ENCODE measurements around the gene CCDC112.
A peak's percentile ranks its signal among the peaks of the same experiment; 100 is the strongest.

The CCDC112 gene

GRCh38 chr5:115282131-115282530 is 14.3 kb downstream of the CCDC112 start:
- Histone ChIP-seq H3K9me3 (ENCODE audit: low read length) (no peaks in the 10 kb centered on the region), H3K4me1 (ENCODE audit: insufficient read depth, low read length) (no peaks in the 10 kb centered on the region), H3K27me3 (ENCODE audit: control insufficient read depth in 1 of 2, insufficient read depth in 2 of 2, low read length in 2 of 2) (no peaks in the 10 kb centered on the region), H3K27ac (ENCODE audit: low read depth, low read length) (no peak overlapping the region), H3K9ac (ENCODE audit: low read length) (no peak overlapping the region), H3K36me3 (ENCODE audit: insufficient read depth, low read length) (no peaks in the 10 kb centered on the region), H3K4me3 (ENCODE audit: low read depth in 1 of 2, low read length in 2 of 2) (no peak overlapping the region)

GRCh38 chr5:115274584-115274983 is 21.9 kb downstream of the CCDC112 start:
- no peaks in the 10 kb centered on the region for H3K9me3 ChIP-seq (ENCODE audit: low read length)

GRCh38 chr5:115272297-115272958 is 24.0 kb downstream of the CCDC112 start:
- no peaks in the 10 kb centered on the region for H3K4me1 ChIP-seq (ENCODE audit: insufficient read depth, low read length)
- H3K4me3 ChIP-seq (ENCODE audit: low read depth in 1 of 2, low read length in 2 of 2) = no peak overlapping the region
- no peak overlapping the region for H3K27ac ChIP-seq (ENCODE audit: low read depth, low read length)
- H3K9me3 ChIP-seq (ENCODE audit: low read length) = no peaks in the 10 kb centered on the region
- no peak overlapping the region for H3K9ac ChIP-seq (ENCODE audit: low read length)
- H3K36me3 ChIP-seq (ENCODE audit: insufficient read depth, low read length) = peaks cover 11% of the 10 kb centered on the region
- no peaks in the 10 kb centered on the region for H3K27me3 ChIP-seq (ENCODE audit: control insufficient read depth in 1 of 2, insufficient read depth in 2 of 2, low read length in 2 of 2)

More at GRCh38 chr5:115274584-115274983, 21.9 kb downstream of the CCDC112 start:
- Histone ChIP-seq H3K4me3 (ENCODE audit: low read depth in 1 of 2, low read length in 2 of 2) (no peak overlapping the region), H3K4me1 (ENCODE audit: insufficient read depth, low read length) (no peaks in the 10 kb centered on the region), H3K27me3 (ENCODE audit: control insufficient read depth in 1 of 2, insufficient read depth in 2 of 2, low read length in 2 of 2) (no peaks in the 10 kb centered on the region), H3K9ac (ENCODE audit: low read length) (no peak overlapping the region), H3K36me3 (ENCODE audit: insufficient read depth, low read length) (peaks cover 11% of the 10 kb centered on the region), H3K27ac (ENCODE audit: low read depth, low read length) (no peak overlapping the region)

GRCh38 chr5:115271295-115272050 is 25.0 kb downstream of the CCDC112 start:
- H3K27ac ChIP-seq (ENCODE audit: low read depth, low read length) = no peak overlapping the region
- H3K9ac ChIP-seq (ENCODE audit: low read length) = no peak overlapping the region
- H3K4me1 ChIP-seq (ENCODE audit: insufficient read depth, low read length) = no peaks in the 10 kb centered on the region
- no peak overlapping the region for H3K4me3 ChIP-seq (ENCODE audit: low read depth in 1 of 2, low read length in 2 of 2)
- no peaks in the 10 kb centered on the region for H3K27me3 ChIP-seq (ENCODE audit: control insufficient read depth in 1 of 2, insufficient read depth in 2 of 2, low read length in 2 of 2)
- no peaks in the 10 kb centered on the region for H3K9me3 ChIP-seq (ENCODE audit: low read length)
- peaks cover 11% of the 10 kb centered on the region for H3K36me3 ChIP-seq (ENCODE audit: insufficient read depth, low read length)

GRCh38 chr5:115267617-115268016 is 28.8 kb downstream of the CCDC112 start:
- H3K4me3 ChIP-seq (ENCODE audit: low read depth in 1 of 2, low read length in 2 of 2) = no peak overlapping the region
- no peak overlapping the region for H3K27ac ChIP-seq (ENCODE audit: low read depth, low read length)
- no peak overlapping the region for H3K9ac ChIP-seq (ENCODE audit: low read length)

GRCh38 chr5:115265220-115265619 is 31.2 kb downstream of the CCDC112 start:
- Histone ChIP-seq H3K27ac (ENCODE audit: low read depth, low read length) (no peak overlapping the region), H3K27me3 (ENCODE audit: control insufficient read depth in 1 of 2, insufficient read depth in 2 of 2, low read length in 2 of 2) (no peaks in the 10 kb centered on the region), H3K36me3 (ENCODE audit: insufficient read depth, low read length) (no peaks in the 10 kb centered on the region), H3K9ac (ENCODE audit: low read length) (no peak overlapping the region), H3K4me3 (ENCODE audit: low read depth in 1 of 2, low read length in 2 of 2) (no peak overlapping the region), H3K9me3 (ENCODE audit: low read length) (no peaks in the 10 kb centered on the region), H3K4me1 (ENCODE audit: insufficient read depth, low read length) (peaks cover 17% of the 10 kb centered on the region)

More at GRCh38 chr5:115267617-115268016, 28.8 kb downstream of the CCDC112 start:
- H3K4me1 ChIP-seq (ENCODE audit: insufficient read depth, low read length) = peaks cover 3% of the 10 kb centered on the region
- peaks cover 5% of the 10 kb centered on the region for H3K36me3 ChIP-seq (ENCODE audit: insufficient read depth, low read length)
- H3K9me3 ChIP-seq (ENCODE audit: low read length) = no peaks in the 10 kb centered on the region
- H3K27me3 ChIP-seq (ENCODE audit: control insufficient read depth in 1 of 2, insufficient read depth in 2 of 2, low read length in 2 of 2) = no peaks in the 10 kb centered on the region

- Histone ChIP-seq H3K4me1 (ENCODE audit: insufficient read depth, low read length) (peaks cover 17% of the 10 kb centered on the region), H3K27ac (ENCODE audit: low read depth, low read length) (no peak overlapping the region), H3K27me3 (ENCODE audit: control insufficient read depth in 1 of 2, insufficient read depth in 2 of 2, low read length in 2 of 2) (no peaks in the 10 kb centered on the region), H3K4me3 (ENCODE audit: low read depth in 1 of 2, low read length in 2 of 2) (no peak overlapping the region), H3K36me3 (ENCODE audit: insufficient read depth, low read length) (no peaks in the 10 kb centered on the region), H3K9ac (ENCODE audit: low read length) (no peak overlapping the region), H3K9me3 (ENCODE audit: low read length) (no peaks in the 10 kb centered on the region)
These were observed 31.7 kb downstream of the CCDC112 start for GRCh38 chr5:115264786-115265185.

- H3K9me3 ChIP-seq (ENCODE audit: low read length) = no peaks in the 10 kb centered on the region
- no peaks in the 10 kb centered on the region for H3K36me3 ChIP-seq (ENCODE audit: insufficient read depth, low read length)
- H3K27ac ChIP-seq (ENCODE audit: low read depth, low read length) = peak overlapping the region; percentile 28
- H3K4me1 ChIP-seq (ENCODE audit: insufficient read depth, low read length) = peaks cover 17% of the 10 kb centered on the region
- no peaks in the 10 kb centered on the region for H3K27me3 ChIP-seq (ENCODE audit: control insufficient read depth in 1 of 2, insufficient read depth in 2 of 2, low read length in 2 of 2)
- peak overlapping the region; percentile 96 for H3K4me3 ChIP-seq (ENCODE audit: low read depth in 1 of 2, low read length in 2 of 2)
- peak overlapping the region; percentile 92 for H3K9ac ChIP-seq (ENCODE audit: low read length)
These were observed 33.4 kb downstream of the CCDC112 start for GRCh38 chr5:115263078-115263380.

GRCh38 chr5:115262321-115263077 is 34.0 kb downstream of the CCDC112 start, which contains the start of gene PGGT1B:
PGGT1B (minus strand) TSS chr5:115262877; CDS start chr5:115262851, 26 bp downstream.
- H3K27ac ChIP-seq (ENCODE audit: low read depth, low read length) = peak within 1 kb of the TSS; percentile 28
- no peaks in the 10 kb centered on the region for H3K9me3 ChIP-seq (ENCODE audit: low read length)
- peaks cover 17% of the 10 kb centered on the region for H3K4me1 ChIP-seq (ENCODE audit: insufficient read depth, low read length)
- H3K36me3 ChIP-seq (ENCODE audit: insufficient read depth, low read length) = no peaks in the 10 kb centered on the region
- H3K9ac ChIP-seq (ENCODE audit: low read length) = peak within 1 kb of the TSS; percentile 92
- H3K27me3 ChIP-seq (ENCODE audit: control insufficient read depth in 1 of 2, insufficient read depth in 2 of 2, low read length in 2 of 2) = no peaks in the 10 kb centered on the region
- peak within 1 kb of the TSS; percentile 96 for H3K4me3 ChIP-seq (ENCODE audit: low read depth in 1 of 2, low read length in 2 of 2)

- Histone ChIP-seq H3K4me3 (ENCODE audit: low read depth in 1 of 2, low read length in 2 of 2) (peak overlapping the region; percentile 96), H3K9me3 (ENCODE audit: low read length) (no peaks in the 10 kb centered on the region), H3K4me1 (ENCODE audit: insufficient read depth, low read length) (peaks cover 17% of the 10 kb centered on the region), H3K9ac (ENCODE audit: low read length) (peak overlapping the region; percentile 92), H3K27ac (ENCODE audit: low read depth, low read length) (peak overlapping the region; percentile 28), H3K27me3 (ENCODE audit: control insufficient read depth in 1 of 2, insufficient read depth in 2 of 2, low read length in 2 of 2) (no peaks in the 10 kb centered on the region), H3K36me3 (ENCODE audit: insufficient read depth, low read length) (no peaks in the 10 kb centered on the region)
These were observed 34.5 kb downstream of the CCDC112 start for GRCh38 chr5:115262011-115262320.

GRCh38 chr5:115260248-115260647 is 36.2 kb downstream of the CCDC112 start:
- Histone ChIP-seq H3K36me3 (ENCODE audit: insufficient read depth, low read length) (no peaks in the 10 kb centered on the region), H3K9ac (ENCODE audit: low read length) (no peak overlapping the region), H3K27me3 (ENCODE audit: control insufficient read depth in 1 of 2, insufficient read depth in 2 of 2, low read length in 2 of 2) (no peaks in the 10 kb centered on the region), H3K9me3 (ENCODE audit: low read length) (no peaks in the 10 kb centered on the region), H3K4me1 (ENCODE audit: insufficient read depth, low read length) (peaks cover 28% of the 10 kb centered on the region), H3K27ac (ENCODE audit: low read depth, low read length) (no peak overlapping the region), H3K4me3 (ENCODE audit: low read depth in 1 of 2, low read length in 2 of 2) (no peak overlapping the region)

Measured in muscle layer of colon (tissue), 2 donors.